GM19438 (cell line): ENCODE measurements around the gene BTBD10.
"Not testable (repeated sequence)": the region's sequence is repeated elsewhere in the genome, so short reads cannot be mapped to it uniquely, and the experiment has no call there.

Experiments
- ATAC-seq: cut with Tn5 transposase; IDR thresholded peaks from one replicate; pipeline ENCODE4 v1.9.1; 2021; ENCODE audit warnings: low read depth; ENCODE audit not compliant: unreplicated experiment

Gene BTBD10

GRCh38 chr11:13445588-13445987, 17.4 kb downstream of the BTBD10 start:
- no peak for ATAC-seq

- no peak for ATAC-seq
Observed at GRCh38 chr11:13440100-13440855, 22.7 kb downstream of the BTBD10 start.

GRCh38 chr11:13438291-13438690, 24.7 kb downstream of the BTBD10 start:
- ATAC-seq: no peak

- ATAC-seq: not testable (repeated sequence)
Observed at GRCh38 chr11:13436836-13437235, 26.2 kb downstream of the BTBD10 start.

- ATAC-seq: no peak
Observed at GRCh38 chr11:13434247-13435205, 28.5 kb downstream of the BTBD10 start.

GRCh38 chr11:13433437-13433836, 29.6 kb downstream of the BTBD10 start:
- no peak for ATAC-seq

GRCh38 chr11:13429836-13430235, 33.2 kb downstream of the BTBD10 start:
- ATAC-seq: no peak

GRCh38 chr11:13429288-13429687, 33.7 kb downstream of the BTBD10 start:
- ATAC-seq: no peak

GRCh38 chr11:13427440-13427839, 35.6 kb downstream of the BTBD10 start:
- ATAC-seq: no peak

GRCh38 chr11:13423372-13423771, 39.6 kb downstream of the BTBD10 start:
- ATAC-seq: no peak

GRCh38 chr11:13421561-13421960, 41.5 kb downstream of the BTBD10 start:
- ATAC-seq: no peak

- ATAC-seq: no peak
Observed at GRCh38 chr11:13415201-13415600, 47.8 kb downstream of the BTBD10 start.

GRCh38 chr11:13405220-13405619, 57.8 kb downstream of the BTBD10 start:
- ATAC-seq: no peak

- not testable (repeated sequence) for ATAC-seq
Observed at GRCh38 chr11:13398335-13398734, 64.7 kb downstream of the BTBD10 start.

- no peak for ATAC-seq
Observed at GRCh38 chr11:13391217-13391616, 71.8 kb downstream of the BTBD10 start.

- ATAC-seq: no peak
Observed at GRCh38 chr11:13388741-13389140, 74.3 kb downstream of the BTBD10 start.

- ATAC-seq: no peak
Observed at GRCh38 chr11:13386567-13386966, 76.5 kb downstream of the BTBD10 start.

GRCh38 chr11:13384908-13385640, 77.9 kb downstream of the BTBD10 start:
- no peak for ATAC-seq

GRCh38 chr11:13382751-13383150, 80.3 kb downstream of the BTBD10 start:
- ATAC-seq: no peak

GRCh38 chr11:13380731-13381130, 82.3 kb downstream of the BTBD10 start:
- no peak for ATAC-seq

GRCh38 chr11:13378316-13378715, 84.7 kb downstream of the BTBD10 start:
- no peak for ATAC-seq
